ENCODE measurements around the gene OCIAD2. TPM values are rescaled to one million over a fixed set of nuclear protein-coding genes. Genes with fewer than 3 reads are reported as not detected.

OCIAD2 gene
- total RNA-seq, 1 donor from 2014 or later, result 29.7 TPM

DNA sequence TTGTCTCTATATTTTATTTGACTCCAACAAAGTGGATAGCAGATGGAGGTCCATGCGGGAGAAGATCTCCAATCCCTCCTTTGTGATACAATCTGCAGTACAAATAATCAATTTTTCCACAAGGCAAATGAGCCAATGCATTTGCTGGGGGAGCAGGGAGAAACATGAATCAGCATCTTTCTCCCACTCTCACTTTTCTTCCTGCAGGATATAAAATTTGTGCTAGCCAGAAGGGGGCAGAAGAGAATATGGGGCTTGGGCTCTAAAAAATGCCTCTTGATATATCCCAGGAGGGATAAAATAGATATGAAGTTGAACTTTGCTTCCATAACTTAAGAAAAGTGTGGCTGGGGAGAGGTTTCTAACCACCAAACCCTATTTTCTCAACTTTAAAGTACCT lies 41.2 kb upstream of the OCIAD2 start:
- Mint-ChIP-seq H3K27ac (ENCODE audit: unreplicated experiment) (no peak overlapping the region), H3K9me3 (peaks cover 3% of the 10 kb centered on the region), H3K36me3 (ENCODE audit: low read depth) (no peaks in the 10 kb centered on the region), H3K4me1 (no peaks in the 10 kb centered on the region), H3K27me3 (ENCODE audit: low read depth) (peaks cover 8% of the 10 kb centered on the region), H3K4me3 (no peak overlapping the region)
- TF ChIP-seq, protein P1, sequence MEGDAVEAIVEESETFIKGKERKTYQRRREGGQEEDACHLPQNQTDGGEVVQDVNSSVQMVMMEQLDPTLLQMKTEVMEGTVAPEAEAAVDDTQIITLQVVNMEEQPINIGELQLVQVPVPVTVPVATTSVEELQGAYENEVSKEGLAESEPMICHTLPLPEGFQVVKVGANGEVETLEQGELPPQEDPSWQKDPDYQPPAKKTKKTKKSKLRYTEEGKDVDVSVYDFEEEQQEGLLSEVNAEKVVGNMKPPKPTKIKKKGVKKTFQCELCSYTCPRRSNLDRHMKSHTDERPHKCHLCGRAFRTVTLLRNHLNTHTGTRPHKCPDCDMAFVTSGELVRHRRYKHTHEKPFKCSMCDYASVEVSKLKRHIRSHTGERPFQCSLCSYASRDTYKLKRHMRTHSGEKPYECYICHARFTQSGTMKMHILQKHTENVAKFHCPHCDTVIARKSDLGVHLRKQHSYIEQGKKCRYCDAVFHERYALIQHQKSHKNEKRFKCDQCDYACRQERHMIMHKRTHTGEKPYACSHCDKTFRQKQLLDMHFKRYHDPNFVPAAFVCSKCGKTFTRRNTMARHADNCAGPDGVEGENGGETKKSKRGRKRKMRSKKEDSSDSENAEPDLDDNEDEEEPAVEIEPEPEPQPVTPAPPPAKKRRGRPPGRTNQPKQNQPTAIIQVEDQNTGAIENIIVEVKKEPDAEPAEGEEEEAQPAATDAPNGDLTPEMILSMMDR (conservative IDR thresholded peaks at IDR 0.05), result no peak
- no peak for DNase-seq (ENCODE audit: low read depth, low spot score)

DNA sequence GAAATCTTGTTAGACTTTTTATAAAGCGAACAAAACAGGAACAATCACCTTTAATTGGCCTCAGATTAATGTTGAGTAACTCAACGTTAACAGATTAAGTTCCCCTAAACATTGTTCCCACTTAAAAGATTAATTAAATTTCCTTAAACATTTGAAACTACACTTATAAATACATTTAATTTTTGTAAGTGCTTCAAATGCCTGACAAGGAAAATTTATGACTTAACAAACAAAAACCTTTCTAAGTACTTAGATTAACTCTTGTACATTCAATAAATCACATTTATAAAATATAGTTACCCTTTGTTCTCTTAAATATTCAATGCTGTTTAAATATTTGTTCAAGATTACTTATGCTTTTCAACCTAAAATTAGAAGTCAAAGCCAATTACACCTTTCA lies 39.4 kb upstream of the OCIAD2 start:
- H3K27ac Mint-ChIP-seq (ENCODE audit: unreplicated experiment), result no peak overlapping the region
- no peak overlapping the region for H3K4me3 Mint-ChIP-seq
- no peaks in the 10 kb centered on the region for H3K36me3 Mint-ChIP-seq (ENCODE audit: low read depth)
- TF ChIP-seq, protein P1 (conservative IDR thresholded peaks at IDR 0.05), result no peak
- no peaks in the 10 kb centered on the region for H3K9me3 Mint-ChIP-seq
- no peaks in the 10 kb centered on the region for H3K4me1 Mint-ChIP-seq
- peaks cover 20% of the 10 kb centered on the region for H3K27me3 Mint-ChIP-seq (ENCODE audit: low read depth)
- no peak for DNase-seq (ENCODE audit: low read depth, low spot score)

- Mint-ChIP-seq H3K4me1 (no peaks in the 10 kb centered on the region), H3K9me3 (no peaks in the 10 kb centered on the region), H3K27ac (ENCODE audit: unreplicated experiment) (no peak overlapping the region), H3K27me3 (ENCODE audit: low read depth) (peaks cover 21% of the 10 kb centered on the region), H3K4me3 (no peak overlapping the region), H3K36me3 (ENCODE audit: low read depth) (no peaks in the 10 kb centered on the region)
- TF ChIP-seq, protein P1 (conservative IDR thresholded peaks at IDR 0.05), result peak; percentile 44
- DNase-seq (ENCODE audit: low read depth, low spot score), result peak; percentile 21
Measured at GRCh38 chr4:48944756-48945241, 38.2 kb upstream of the OCIAD2 start.

GRCh38 chr4:48944252-48944651 lies 37.7 kb upstream of the OCIAD2 start:
- TF ChIP-seq, protein P1 (conservative IDR thresholded peaks at IDR 0.05), result no peak
- H3K9me3 Mint-ChIP-seq, result no peaks in the 10 kb centered on the region
- H3K4me1 Mint-ChIP-seq, result no peaks in the 10 kb centered on the region
- no peaks in the 10 kb centered on the region for H3K36me3 Mint-ChIP-seq (ENCODE audit: low read depth)
- no peak overlapping the region for H3K27ac Mint-ChIP-seq (ENCODE audit: unreplicated experiment)
- peaks cover 23% of the 10 kb centered on the region for H3K27me3 Mint-ChIP-seq (ENCODE audit: low read depth)
- no peak for DNase-seq (ENCODE audit: low read depth, low spot score)
- no peak overlapping the region for H3K4me3 Mint-ChIP-seq

DNA sequence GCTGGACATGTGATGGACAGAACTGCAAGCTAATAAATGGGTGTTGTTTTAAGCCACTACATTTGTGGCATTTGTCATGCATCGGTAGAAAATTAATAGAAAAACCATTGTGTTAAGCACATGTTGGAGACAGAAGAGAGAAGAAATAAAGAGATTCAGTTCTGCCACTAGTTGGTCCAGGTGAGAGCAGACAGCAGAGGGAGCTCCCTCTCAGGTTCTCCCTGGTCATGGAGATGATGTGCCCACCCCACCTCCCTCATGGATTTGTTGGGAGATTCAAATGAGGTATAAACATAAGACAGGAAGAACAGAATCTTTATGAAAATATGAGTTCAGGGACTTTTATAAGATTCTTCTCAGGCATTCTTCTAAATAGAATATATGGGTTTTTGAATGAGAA lies 36.8 kb upstream of the OCIAD2 start:
- TF ChIP-seq, protein P1 (conservative IDR thresholded peaks at IDR 0.05), result peak; percentile 44
- no peaks in the 10 kb centered on the region for H3K36me3 Mint-ChIP-seq (ENCODE audit: low read depth)
- no peak for DNase-seq (ENCODE audit: low read depth, low spot score)
- H3K4me1 Mint-ChIP-seq, result no peaks in the 10 kb centered on the region
- H3K4me3 Mint-ChIP-seq, result no peak overlapping the region
- H3K9me3 Mint-ChIP-seq, result no peaks in the 10 kb centered on the region
- no peak overlapping the region for H3K27ac Mint-ChIP-seq (ENCODE audit: unreplicated experiment)
- peaks cover 23% of the 10 kb centered on the region for H3K27me3 Mint-ChIP-seq (ENCODE audit: low read depth)

DNA sequence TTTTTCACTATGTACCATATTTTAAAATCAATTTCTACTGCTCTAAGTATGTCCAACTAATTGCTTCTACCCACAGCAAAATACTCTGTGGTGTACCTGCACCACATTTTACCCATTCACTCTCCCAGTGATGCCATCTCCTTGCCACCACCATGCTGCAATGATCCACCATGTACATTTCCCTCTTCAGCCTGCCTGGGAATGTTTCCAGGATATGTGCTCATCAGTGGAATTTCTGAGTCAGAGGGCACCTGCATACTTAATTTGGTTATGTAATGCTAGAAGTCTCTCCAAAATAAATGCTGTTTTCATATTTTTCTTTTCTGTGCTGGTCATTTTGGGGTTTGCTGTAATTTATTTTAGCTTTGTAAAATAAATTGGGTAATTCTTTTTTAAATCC lies 33.2 kb upstream of the OCIAD2 start:
- H3K9me3 Mint-ChIP-seq, result peaks cover 3% of the 10 kb centered on the region
- TF ChIP-seq, protein P1 (conservative IDR thresholded peaks at IDR 0.05), result no peak
- H3K27me3 Mint-ChIP-seq (ENCODE audit: low read depth), result peaks cover 26% of the 10 kb centered on the region
- no peaks in the 10 kb centered on the region for H3K36me3 Mint-ChIP-seq (ENCODE audit: low read depth)
- H3K4me3 Mint-ChIP-seq, result no peak overlapping the region
- H3K4me1 Mint-ChIP-seq, result no peaks in the 10 kb centered on the region
- no peak overlapping the region for H3K27ac Mint-ChIP-seq (ENCODE audit: unreplicated experiment)
- no peak for DNase-seq (ENCODE audit: low read depth, low spot score)
